HG03442 (cell line): ENCODE data around the gene PRF1.
"Not testable (repeated sequence)": the region's sequence is repeated elsewhere in the genome, so short reads cannot be mapped to it uniquely, and the experiment has no call there.

ENCODE experiments used
- ATAC-seq: cut with Tn5 transposase; IDR thresholded peaks from one replicate; pipeline ENCODE4 v1.9.1; 2021; ENCODE audit warnings: mild to moderate bottlenecking, moderate library complexity; ENCODE audit not compliant: unreplicated experiment

Gene PRF1

GRCh38 chr10:70618663-70619062 is 16.1 kb upstream of the PRF1 start:
- no peak for ATAC-seq

- no peak for ATAC-seq
These were observed 15.4 kb upstream of the PRF1 start for GRCh38 chr10:70617798-70618568.

GRCh38 chr10:70616761-70617160 is 14.2 kb upstream of the PRF1 start:
- ATAC-seq, result no peak

GRCh38 chr10:70615784-70616522 is 13.4 kb upstream of the PRF1 start:
- ATAC-seq, result no peak

- ATAC-seq, result no peak
These were observed 12.7 kb upstream of the PRF1 start for GRCh38 chr10:70615211-70615610.

GRCh38 chr10:70614364-70614763 is 11.8 kb upstream of the PRF1 start:
- not testable (repeated sequence) for ATAC-seq

GRCh38 chr10:70613941-70614340 is 11.4 kb upstream of the PRF1 start:
- no peak for ATAC-seq

- no peak for ATAC-seq
These were observed 5.4 kb upstream of the PRF1 start for GRCh38 chr10:70607936-70608335.

- ATAC-seq, result no peak
These were observed 2.6 kb upstream of the PRF1 start for GRCh38 chr10:70605161-70605560.

GRCh38 chr10:70604106-70604505 is 1.6 kb upstream of the PRF1 start:
- no peak for ATAC-seq

GRCh38 chr10:70603449-70603801 is 884 bp upstream of the PRF1 start:
- no peak for ATAC-seq

- ATAC-seq, result no peak
These were observed 795 bp downstream of the PRF1 start for GRCh38 chr10:70601746-70602145.

- ATAC-seq, result no peak
These were observed 1.8 kb downstream of the PRF1 start for GRCh38 chr10:70600512-70601395.

- no peak for ATAC-seq
These were observed 2.8 kb downstream of the PRF1 start for GRCh38 chr10:70599791-70600190.

GRCh38 chr10:70599319-70599718 is 3.2 kb downstream of the PRF1 start:
- no peak for ATAC-seq

- no peak for ATAC-seq
These were observed 3.7 kb downstream of the PRF1 start for GRCh38 chr10:70598857-70599295.

GRCh38 chr10:70597856-70598815 is 4.4 kb downstream of the PRF1 start:
- no peak for ATAC-seq

GRCh38 chr10:70596860-70597809 is 5.4 kb downstream of the PRF1 start:
- no peak for ATAC-seq

GRCh38 chr10:70596110-70596798 is 6.3 kb downstream of the PRF1 start:
- ATAC-seq, result no peak
